Adrenal gland (tissue), 5 donors: ENCODE measurements around the gene TAF7.

Experiments
- POLR2A ChIP-seq, 2 donors: fragments of 450-650 bp; IDR thresholded peaks; one replicate each; pipeline ENCODE4 v1.6.1; 2017; ENCODE audit warnings: antibody characterized with exemption in 2 of 2, mild to moderate bottlenecking in 2 of 2, moderate library complexity in 1 of 2
- TF ChIP-seq, protein P1 (sequence below), 6 experiments: fragments of 450-650 bp in 4 of 6; fragments of 200-600 bp in 2 of 6; sonication (generic) in 1 of 6; IDR thresholded peaks; 1 replicate in 5 of 6; 2 replicates in 1 of 6; pipeline versions ENCODE4 v1.5.1 to v1.8.0; 2016 to 2021; ENCODE audit warnings: antibody characterized with exemption in 6 of 6, mild to moderate bottlenecking in 2 of 6, moderate library complexity in 1 of 6
- donor health status: DM: no; HTN: no; CAD: no.

DNA sequence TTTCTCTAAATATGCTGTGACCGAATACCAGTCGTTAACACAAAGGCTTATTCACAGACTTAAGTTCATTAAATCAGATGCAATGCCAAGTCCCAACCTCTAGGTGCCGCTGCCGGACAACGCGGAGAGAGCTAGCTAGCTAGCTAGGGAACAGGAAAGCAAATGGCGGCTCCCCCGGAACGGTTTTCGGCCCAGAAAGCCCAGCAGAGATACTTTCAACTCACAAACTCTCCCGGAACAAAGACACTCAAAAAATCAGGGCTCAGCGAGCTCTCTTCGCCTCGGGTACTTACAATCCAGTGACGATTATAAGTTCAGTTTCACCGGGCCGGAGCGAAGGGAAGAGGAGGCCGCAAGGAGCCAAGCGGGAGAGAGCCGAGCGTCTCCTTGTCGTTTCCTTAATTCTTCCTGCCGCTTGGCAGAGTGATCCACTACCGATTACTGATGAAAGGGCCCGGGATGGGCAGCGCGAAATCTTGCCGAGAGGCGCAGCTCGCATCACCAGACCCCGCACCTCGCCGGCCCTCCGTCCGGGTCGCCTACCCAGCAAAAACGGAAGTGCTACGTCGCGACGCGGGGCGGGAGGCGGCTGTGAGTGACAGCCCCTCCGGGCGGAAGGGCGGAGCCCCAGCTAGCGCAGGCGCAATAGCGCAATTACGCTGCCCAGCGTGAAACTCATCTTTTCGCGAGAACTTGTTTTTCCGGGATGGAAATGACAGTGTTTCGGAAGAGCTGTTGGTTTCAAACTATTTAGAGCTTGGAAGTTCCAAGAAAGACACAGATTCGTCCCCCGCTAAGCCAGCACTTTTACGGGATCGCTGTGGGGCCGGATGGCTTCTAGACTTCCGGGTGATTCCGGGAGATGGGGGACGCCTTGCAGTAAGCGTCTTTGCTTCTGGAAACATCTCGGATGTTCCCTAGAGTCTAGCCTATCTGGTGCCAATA lies at the start of gene TAF7:
- TF ChIP-seq POLR2A (IDR thresholded peaks at IDR 0.05) = peak; percentile 91 to 92
- TF ChIP-seq, protein P1, sequence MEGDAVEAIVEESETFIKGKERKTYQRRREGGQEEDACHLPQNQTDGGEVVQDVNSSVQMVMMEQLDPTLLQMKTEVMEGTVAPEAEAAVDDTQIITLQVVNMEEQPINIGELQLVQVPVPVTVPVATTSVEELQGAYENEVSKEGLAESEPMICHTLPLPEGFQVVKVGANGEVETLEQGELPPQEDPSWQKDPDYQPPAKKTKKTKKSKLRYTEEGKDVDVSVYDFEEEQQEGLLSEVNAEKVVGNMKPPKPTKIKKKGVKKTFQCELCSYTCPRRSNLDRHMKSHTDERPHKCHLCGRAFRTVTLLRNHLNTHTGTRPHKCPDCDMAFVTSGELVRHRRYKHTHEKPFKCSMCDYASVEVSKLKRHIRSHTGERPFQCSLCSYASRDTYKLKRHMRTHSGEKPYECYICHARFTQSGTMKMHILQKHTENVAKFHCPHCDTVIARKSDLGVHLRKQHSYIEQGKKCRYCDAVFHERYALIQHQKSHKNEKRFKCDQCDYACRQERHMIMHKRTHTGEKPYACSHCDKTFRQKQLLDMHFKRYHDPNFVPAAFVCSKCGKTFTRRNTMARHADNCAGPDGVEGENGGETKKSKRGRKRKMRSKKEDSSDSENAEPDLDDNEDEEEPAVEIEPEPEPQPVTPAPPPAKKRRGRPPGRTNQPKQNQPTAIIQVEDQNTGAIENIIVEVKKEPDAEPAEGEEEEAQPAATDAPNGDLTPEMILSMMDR (IDR thresholded peaks at IDR 0.05) = peak; percentile 56 to 84 (median 71)
